HG03095 (cell line): ENCODE data around the gene PLB1.

Experiments used
- ATAC-seq: cut with Tn5 transposase; IDR thresholded peaks from one replicate; pipeline ENCODE4 v1.9.1; 2021; ENCODE audit warnings: moderate library complexity; ENCODE audit not compliant: unreplicated experiment

Gene PLB1

GRCh38 chr2:28558158-28558820, 62.4 kb downstream of the PLB1 start:
- ATAC-seq: no peak

GRCh38 chr2:28558918-28559317, 63.1 kb downstream of the PLB1 start:
- no peak for ATAC-seq

- no peak for ATAC-seq
These were observed 68.0 kb downstream of the PLB1 start for GRCh38 chr2:28563869-28564268.

GRCh38 chr2:28564346-28564745, 68.5 kb downstream of the PLB1 start:
- no peak for ATAC-seq

- ATAC-seq: no peak
These were observed 69.2 kb downstream of the PLB1 start for GRCh38 chr2:28565033-28565432.

GRCh38 chr2:28565720-28566295, 69.9 kb downstream of the PLB1 start:
- no peak for ATAC-seq

GRCh38 chr2:28566521-28567041, 70.7 kb downstream of the PLB1 start:
- ATAC-seq: peak; percentile 97

- no peak for ATAC-seq
These were observed 71.2 kb downstream of the PLB1 start for GRCh38 chr2:28567061-28567471.

- ATAC-seq: no peak
These were observed 72.2 kb downstream of the PLB1 start for GRCh38 chr2:28568036-28568435.

GRCh38 chr2:28568533-28568932, 72.7 kb downstream of the PLB1 start:
- no peak for ATAC-seq

- no peak for ATAC-seq
These were observed 74.6 kb downstream of the PLB1 start for GRCh38 chr2:28570431-28570830.

- ATAC-seq: no peak
These were observed 80.9 kb downstream of the PLB1 start for GRCh38 chr2:28576714-28577113.

- ATAC-seq: no peak
These were observed 82.2 kb downstream of the PLB1 start for GRCh38 chr2:28577791-28578680.

GRCh38 chr2:28578774-28579173, 82.9 kb downstream of the PLB1 start:
- ATAC-seq: no peak

- ATAC-seq: no peak
These were observed 83.7 kb downstream of the PLB1 start for GRCh38 chr2:28579606-28580005.

GRCh38 chr2:28580078-28580477, 84.2 kb downstream of the PLB1 start:
- ATAC-seq: no peak

GRCh38 chr2:28581312-28581711, 85.5 kb downstream of the PLB1 start:
- no peak for ATAC-seq

GRCh38 chr2:28582152-28582551, 86.3 kb downstream of the PLB1 start:
- no peak for ATAC-seq

- no peak for ATAC-seq
These were observed 86.7 kb downstream of the PLB1 start for GRCh38 chr2:28582595-28582994.

- no peak for ATAC-seq
These were observed 88.2 kb downstream of the PLB1 start for GRCh38 chr2:28583899-28584553.

GRCh38 chr2:28586867-28587266, 91.0 kb downstream of the PLB1 start:
- no peak for ATAC-seq
